ENCODE measurements around the gene GINS2. TPM values are rescaled to one million over a fixed set of nuclear protein-coding genes. Genes with fewer than 3 reads are reported as not detected.

The GINS2 gene
- total RNA-seq, 1 experiment from 2014 or later, result 12.0 TPM

- H3K27ac ChIP-seq (ENCODE audit: low read length), result no peak overlapping the region
- no peaks in the 10 kb centered on the region for H3K36me3 ChIP-seq (ENCODE audit: control insufficient read depth, insufficient read depth, low read length)
- in situ Hi-C loops (cut with HindIII; ENCODE audit: low pct_unique_long_range_greater_than_20kb, low sequenced_read_pairs), result no loop called here
- ATAC-seq (no peak), DNase-seq (ENCODE audit: low read depth, low spot score) (no peak)
- no TSS peak for BruUV-seq (replicated peaks)
- H3K27me3 ChIP-seq (ENCODE audit: control insufficient read depth, insufficient read depth, low read length), result no peaks in the 10 kb centered on the region
- no peak overlapping the region for H3K4me3 ChIP-seq (ENCODE audit: low read depth in 2 of 2, low read length in 2 of 2)
- ChIA-PET CTCF (no interaction called here), POLR2A (no interaction called here)
- intact Hi-C loops (cut with micrococcal nuclease; ENCODE audit: unreplicated experiment), result no loop called here
- H3K4me1 ChIP-seq (ENCODE audit: control insufficient read depth, insufficient read depth, low read length), result no peaks in the 10 kb centered on the region
- no peaks in the 10 kb centered on the region for H3K9me3 ChIP-seq (ENCODE audit: control insufficient read depth, insufficient read depth, low read depth, low read length)
- TF ChIP-seq REST (IDR thresholded peaks at IDR 0.05; ENCODE audit: insufficient read depth in 1 of 2, low read depth in 2 of 2, low read length in 1 of 2) (no peak), CTCF (IDR thresholded peaks at IDR 0.05) (no peak), POLR2AphosphoS5 (IDR thresholded peaks at IDR 0.05; ENCODE audit: low read depth, low read length) (no peak), SIN3A (IDR thresholded peaks at IDR 0.05; ENCODE audit: borderline replicate concordance, insufficient read depth, low read depth, low read length) (no peak), TCF7L2 (IDR thresholded peaks at IDR 0.05; ENCODE audit: low read depth, low read length) (no peak)
These were observed 36.2 kb upstream of the GINS2 start for GRCh38 chr16:85724936-85725335.

GRCh38 chr16:85724126-85724879, 35.5 kb upstream of the GINS2 start:
- H3K4me1 ChIP-seq (ENCODE audit: control insufficient read depth, insufficient read depth, low read length), result no peaks in the 10 kb centered on the region
- ChIA-PET POLR2A (no interaction called here), CTCF (no interaction called here)
- ATAC-seq, result no peak
- intact Hi-C loops (cut with micrococcal nuclease; ENCODE audit: unreplicated experiment) (no loop called here), in situ Hi-C loops (cut with HindIII; ENCODE audit: low pct_unique_long_range_greater_than_20kb, low sequenced_read_pairs) (no loop called here)
- no peak overlapping the region for H3K27ac ChIP-seq (ENCODE audit: low read length)
- no TSS peak for BruUV-seq (replicated peaks)
- H3K9me3 ChIP-seq (ENCODE audit: control insufficient read depth, insufficient read depth, low read depth, low read length), result no peaks in the 10 kb centered on the region
- H3K36me3 ChIP-seq (ENCODE audit: control insufficient read depth, insufficient read depth, low read length), result no peaks in the 10 kb centered on the region
- no peaks in the 10 kb centered on the region for H3K27me3 ChIP-seq (ENCODE audit: control insufficient read depth, insufficient read depth, low read length)
- no peak for DNase-seq (ENCODE audit: low read depth, low spot score)
- no peak for TF ChIP-seq CTCF (IDR thresholded peaks at IDR 0.05)
- TF ChIP-seq SIN3A (IDR thresholded peaks at IDR 0.05; ENCODE audit: borderline replicate concordance, insufficient read depth, low read depth, low read length), result no peak
- no peak for TF ChIP-seq POLR2AphosphoS5 (IDR thresholded peaks at IDR 0.05; ENCODE audit: low read depth, low read length)
- no peak for TF ChIP-seq TCF7L2 (IDR thresholded peaks at IDR 0.05; ENCODE audit: low read depth, low read length)
- no peak for TF ChIP-seq REST (IDR thresholded peaks at IDR 0.05; ENCODE audit: insufficient read depth in 1 of 2, low read depth in 2 of 2, low read length in 1 of 2)
- no peak overlapping the region for H3K4me3 ChIP-seq (ENCODE audit: low read depth in 2 of 2, low read length in 2 of 2)
